Esophagus squamous epithelium (tissue), 5 donors: ENCODE measurements around the gene USP20. TPM values are rescaled to one million over a fixed set of nuclear protein-coding genes. Genes with fewer than 3 reads are reported as not detected.

ENCODE experiments used
- DNase-seq: peaks from one replicate; lab custom pipeline; 2025; lab: John Stamatoyannopoulos, UW
- H3K27ac ChIP-seq, 4 donors: fragments of 200-600 bp; sonication (generic); one replicate each; pipeline ENCODE4 v1.5.1; 2016 to 2019; ENCODE audit warnings: mild to moderate bottlenecking in 1 of 4
- H3K27me3 ChIP-seq, 4 donors: fragments of 200-600 bp; sonication (generic); 1 replicate in 3 of 4; 2 replicates in 1 of 4; pipeline versions ENCODE4 v1.5.1 to v1.6.0; 2017 to 2021; ENCODE audit warnings: antibody characterized with exemption in 1 of 4
- H3K36me3 ChIP-seq, 3 donors: fragments of 200-600 bp; sonication (generic); one replicate each; pipeline ENCODE4 v1.5.1; 2016 to 2019
- H3K4me1 ChIP-seq, 3 donors: fragments of 200-600 bp; sonication (generic); one replicate each; pipeline ENCODE4 v1.5.1; 2017 to 2019
- H3K4me3 ChIP-seq, 4 donors: fragments of 200-600 bp; sonication (generic); 1 replicate in 3 of 4; 2 replicates in 1 of 4; pipeline ENCODE4 v1.5.1; 2016 to 2019; ENCODE audit warnings: mild to moderate bottlenecking in 2 of 4, moderate library complexity in 1 of 4
- H3K9me3 ChIP-seq, 3 donors: fragments of 200-600 bp; sonication (generic); one replicate each; pipeline ENCODE4 v1.5.1; 2016 to 2019
- POLR2A ChIP-seq, 4 donors: fragments of 450-650 bp; IDR thresholded peaks; one replicate each; pipeline ENCODE4 v1.6.1; 2017; ENCODE audit warnings: antibody characterized with exemption in 4 of 4, mild to moderate bottlenecking in 4 of 4, moderate library complexity in 3 of 4
- WGBS, 2 donors: methylation state at CpG; one replicate each; pipeline ENCODE4 v1.1.5; 2018; 5-methylcytosine and 5-hydroxymethylcytosine counted together
- intact Hi-C: fragments of 100-400 bp; cut with DNase I; formaldehyde crosslinking; loops from one replicate; pipeline ENCODE4 v1.15.0; 2022
- total RNA-seq, 4 donors: library from RNA; depleted of rRNA; stranded (reverse); fragments of >200 nt; gene quantifications; one replicate each; pipeline ENCODE4 v1.1.0, GENCODE V29; 2016
- TF ChIP-seq, protein P1 (sequence below), 6 experiments: fragments of 450-650 bp in 4 of 6; fragments of 200-600 bp in 2 of 6; sonication (generic) in 2 of 6; IDR thresholded peaks; one replicate each; pipeline ENCODE4 v1.5.1; 2016 to 2019; ENCODE audit warnings: antibody characterized with exemption in 6 of 6, mild to moderate bottlenecking in 4 of 6, moderate library complexity in 4 of 6
- donor health status: DM: yes; HTN: yes; CAD: no.

Gene USP20
- total RNA-seq, 4 donors from 2014 or later = 12.3 to 19.7 (median 13.6) TPM

- Histone ChIP-seq H3K27me3 (no peaks in the 10 kb centered on the region), H3K9me3 (no peaks in the 10 kb centered on the region), H3K36me3 (peaks cover 0 to 14% (median 0%) of the 10 kb centered on the region in 3 donors), H3K4me1 (peaks cover 8 to 42% (median 11%) of the 10 kb centered on the region in 3 donors), H3K4me3 (no peak overlapping the region), H3K27ac (no peak overlapping the region)
- TF ChIP-seq, protein P1, sequence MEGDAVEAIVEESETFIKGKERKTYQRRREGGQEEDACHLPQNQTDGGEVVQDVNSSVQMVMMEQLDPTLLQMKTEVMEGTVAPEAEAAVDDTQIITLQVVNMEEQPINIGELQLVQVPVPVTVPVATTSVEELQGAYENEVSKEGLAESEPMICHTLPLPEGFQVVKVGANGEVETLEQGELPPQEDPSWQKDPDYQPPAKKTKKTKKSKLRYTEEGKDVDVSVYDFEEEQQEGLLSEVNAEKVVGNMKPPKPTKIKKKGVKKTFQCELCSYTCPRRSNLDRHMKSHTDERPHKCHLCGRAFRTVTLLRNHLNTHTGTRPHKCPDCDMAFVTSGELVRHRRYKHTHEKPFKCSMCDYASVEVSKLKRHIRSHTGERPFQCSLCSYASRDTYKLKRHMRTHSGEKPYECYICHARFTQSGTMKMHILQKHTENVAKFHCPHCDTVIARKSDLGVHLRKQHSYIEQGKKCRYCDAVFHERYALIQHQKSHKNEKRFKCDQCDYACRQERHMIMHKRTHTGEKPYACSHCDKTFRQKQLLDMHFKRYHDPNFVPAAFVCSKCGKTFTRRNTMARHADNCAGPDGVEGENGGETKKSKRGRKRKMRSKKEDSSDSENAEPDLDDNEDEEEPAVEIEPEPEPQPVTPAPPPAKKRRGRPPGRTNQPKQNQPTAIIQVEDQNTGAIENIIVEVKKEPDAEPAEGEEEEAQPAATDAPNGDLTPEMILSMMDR (IDR thresholded peaks at IDR 0.05) = no peak
- no peak for TF ChIP-seq POLR2A (IDR thresholded peaks at IDR 0.05)
- intact Hi-C loops = no loop called here
- WGBS, 2 donors = 73 to 79% methylated on average over 4 of the region's 4 CpGs
- no peak for DNase-seq
Measured at GRCh38 chr9:129841071-129841470, 5.8 kb downstream of the USP20 start.

- H3K27ac ChIP-seq = no peak overlapping the region
- H3K4me1 ChIP-seq = peaks cover 0 to 34% (median 9%) of the 10 kb centered on the region in 3 donors
- DNase-seq = no peak
- peaks cover 0 to 23% (median 0%) of the 10 kb centered on the region in 3 donors for H3K36me3 ChIP-seq
- intact Hi-C loops = no loop called here
- TF ChIP-seq POLR2A (IDR thresholded peaks at IDR 0.05) = no peak
- TF ChIP-seq, protein P1 (IDR thresholded peaks at IDR 0.05) = no peak
- H3K4me3 ChIP-seq = no peak overlapping the region
- H3K9me3 ChIP-seq = no peaks in the 10 kb centered on the region
- WGBS, 2 donors = 56 to 69% methylated on average over 2 of the region's 2 CpGs
- no peaks in the 10 kb centered on the region for H3K27me3 ChIP-seq
Measured at GRCh38 chr9:129845373-129845772, 10.1 kb downstream of the USP20 start.

DNA sequence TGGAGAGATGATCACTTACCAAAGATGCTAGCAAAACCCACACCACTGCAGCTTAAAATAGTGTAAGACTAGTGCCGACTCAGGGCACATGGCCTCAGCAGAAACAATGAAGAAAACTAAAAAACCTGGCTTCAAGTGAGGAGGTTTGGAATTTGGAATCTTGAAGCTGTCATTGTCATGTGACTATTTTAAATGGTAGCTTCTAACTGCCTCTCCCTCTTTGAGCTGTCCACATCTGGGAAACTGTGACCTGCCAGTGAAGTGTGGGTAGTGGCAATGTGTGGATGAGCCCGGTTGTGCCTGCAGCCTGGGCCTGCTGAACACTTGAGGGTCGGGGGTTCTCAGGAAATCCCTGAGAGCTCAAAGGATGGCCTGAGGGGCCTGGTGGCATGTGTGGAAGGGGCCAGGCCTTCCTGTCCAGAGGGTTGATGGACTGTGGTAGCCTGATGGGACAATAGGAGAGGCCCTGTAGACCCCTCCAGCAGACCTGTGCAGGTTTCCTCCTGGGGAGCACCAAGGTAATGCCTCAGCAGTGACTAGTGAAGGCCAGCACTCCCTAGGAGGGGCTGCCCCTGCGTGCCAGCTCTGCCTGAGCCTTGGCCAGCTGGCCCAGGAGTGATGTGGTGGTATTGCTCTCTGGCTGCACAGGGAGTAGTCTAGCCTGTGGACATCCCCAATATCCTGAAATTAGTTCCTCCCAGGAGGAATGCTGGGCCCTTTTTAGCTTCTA, 13.6 kb downstream of the USP20 start:
- Histone ChIP-seq H3K27me3 (no peaks in the 10 kb centered on the region), H3K4me1 (peaks cover 0 to 65% (median 13%) of the 10 kb centered on the region in 3 donors), H3K36me3 (peaks cover 0 to 44% (median 5%) of the 10 kb centered on the region in 3 donors), H3K27ac (peak overlapping the region in 2 of 4 donors; percentile 18 to 75), H3K9me3 (no peaks in the 10 kb centered on the region), H3K4me3 (no peak overlapping the region)
- intact Hi-C loops = no loop called here
- TF ChIP-seq, protein P1 (IDR thresholded peaks at IDR 0.05) = no peak
- 36 to 69% methylated on average over 3 of the region's 4 CpGs for WGBS, 2 donors
- DNase-seq = no peak

GRCh38 chr9:129849901-129850300, 14.6 kb downstream of the USP20 start:
- TF ChIP-seq, protein P1 (IDR thresholded peaks at IDR 0.05) = no peak
- no peak for TF ChIP-seq POLR2A (IDR thresholded peaks at IDR 0.05)
- H3K27ac ChIP-seq = peak overlapping the region in 3 of 4 donors; percentile 64 to 75 (median 75)

DNA sequence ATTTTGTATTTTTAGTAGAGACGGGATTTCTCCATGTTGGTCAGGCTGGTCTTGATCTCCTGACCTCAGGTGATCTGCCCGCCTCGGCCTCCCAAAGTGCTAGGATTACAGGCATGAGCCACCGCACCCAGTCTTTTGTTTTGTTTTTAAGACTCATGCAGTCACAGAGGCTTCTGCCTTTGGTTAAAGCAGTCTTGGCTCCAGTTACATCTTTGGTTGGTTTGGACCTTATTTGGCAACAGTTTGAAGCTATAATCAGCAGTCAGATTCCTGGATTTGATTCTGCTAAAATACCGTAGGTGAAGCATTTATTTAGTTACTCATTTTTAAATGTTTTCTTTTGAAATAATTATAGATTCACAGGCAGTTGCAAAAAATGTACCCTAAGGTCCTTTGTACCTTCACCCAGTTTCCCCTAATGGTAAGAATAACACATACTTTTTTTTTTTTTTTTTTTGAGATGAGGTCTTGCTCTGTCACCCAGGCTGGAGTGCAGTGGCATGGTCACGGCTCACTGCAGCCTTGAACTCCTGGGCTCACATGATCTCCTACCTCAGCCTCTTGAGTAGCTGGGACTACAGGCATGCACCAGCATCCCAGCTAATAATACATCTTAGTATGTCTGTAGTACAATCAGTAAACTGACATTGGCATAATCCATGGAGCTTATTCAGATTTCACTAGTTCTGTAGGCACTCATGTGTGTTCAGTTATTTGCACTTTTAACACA, 15.7 kb downstream of the USP20 start:
- no peak overlapping the region for H3K4me3 ChIP-seq
- H3K27ac ChIP-seq = peak overlapping the region in 3 of 4 donors; percentile 64 to 75 (median 75)
- no peaks in the 10 kb centered on the region for H3K27me3 ChIP-seq
- peaks cover 0 to 65% (median 13%) of the 10 kb centered on the region in 3 donors for H3K4me1 ChIP-seq
- H3K9me3 ChIP-seq = no peaks in the 10 kb centered on the region
- intact Hi-C loops = no loop called here
- no peak for DNase-seq
- no peak for TF ChIP-seq POLR2A (IDR thresholded peaks at IDR 0.05)
- TF ChIP-seq, protein P1 (IDR thresholded peaks at IDR 0.05) = no peak
- WGBS, 2 donors = 78 to 79% methylated on average over 6 of the region's 6 CpGs
- H3K36me3 ChIP-seq = peaks cover 0 to 64% (median 6%) of the 10 kb centered on the region in 3 donors

More at GRCh38 chr9:129849901-129850300, 14.6 kb downstream of the USP20 start:
- Histone ChIP-seq H3K4me3 (no peak overlapping the region), H3K36me3 (peaks cover 0 to 54% (median 5%) of the 10 kb centered on the region in 3 donors), H3K9me3 (no peaks in the 10 kb centered on the region), H3K4me1 (peaks cover 0 to 65% (median 13%) of the 10 kb centered on the region in 3 donors), H3K27me3 (no peaks in the 10 kb centered on the region)
- no peak for DNase-seq
- 83 to 85% methylated on average over 6 of the region's 6 CpGs for WGBS, 2 donors
- intact Hi-C loops = no loop called here
